SK-N-SH (cell line): Measurements from ENCODE around the gene TCOF1. TPM values are rescaled to one million over a fixed set of nuclear protein-coding genes. Genes with fewer than 3 reads are reported as not detected.

Experiments used
- CTCF ChIA-PET: fragments of 300-600, 350-600 bp; formaldehyde crosslinking; extraction: SDS; loops from one replicate; lab custom pipeline; 2021; lab: Yijun Ruan, JAX
- POLR2A ChIA-PET: fragments of 350-600 bp; sonication (Branson Sonifier 250); formaldehyde crosslinking; extraction: SDS; loops from one replicate; lab custom pipeline; 2020; ENCODE audit warnings: antibody characterized with exemption, inconsistent platforms; lab: Yijun Ruan, JAX
- DNase-seq: peaks from one replicate; pipeline ENCODE4 v3.0.0; 2012
- H2AFZ ChIP-seq: fragments of 200-600 bp; sonication (generic); 2 replicates; pipeline ENCODE4 v1.8.1; 2016; ENCODE audit warnings: antibody characterized with exemption, mild to moderate bottlenecking, low read depth
- H3F3A ChIP-seq: fragments of 200-600 bp; sonication (generic); replicated peaks from 2 replicates; pipeline ENCODE3; 2016; ENCODE audit warnings: antibody characterized with exemption, mild to moderate bottlenecking; ENCODE audit not compliant: insufficient read depth
- H3K27ac ChIP-seq, 2 experiments: fragments of 200-500 bp in 1 of 2; fragments of 200-600 bp in 1 of 2; sonication (Bioruptor generic) in 1 of 2; sonication (generic), shearing (Covaris generic) in 1 of 2; 2 replicates each; pipeline versions ENCODE4 v1.5.1 to v1.6.1; 2014 to 2016; ENCODE audit warnings: low read depth in 2 of 2, inconsistent platforms in 1 of 2, low read length in 1 of 2, mild to moderate bottlenecking in 1 of 2, mixed read lengths in 1 of 2
- H3K27me3 ChIP-seq: fragments of 200-600 bp; sonication (generic), shearing (Covaris generic); 2 replicates; pipeline ENCODE4 v1.6.1; 2016; ENCODE audit warnings: mixed run types; ENCODE audit not compliant: insufficient read depth
- H3K36me3 ChIP-seq, 2 experiments: fragments of 200-500 bp in 1 of 2; fragments of 200-600 bp in 1 of 2; sonication (Bioruptor generic) in 1 of 2; sonication (generic) in 1 of 2; replicated peaks in 1 of 2; 2 replicates each; pipeline versions ENCODE3 to v1.5.1; 2014 to 2016; ENCODE audit warnings: low read length in 1 of 2, mild to moderate bottlenecking in 1 of 2; ENCODE audit not compliant: insufficient read depth in 2 of 2, control insufficient read depth in 1 of 2
- H3K4me1 ChIP-seq, 2 experiments: fragments of 200-500 bp in 1 of 2; fragments of 200-600 bp in 1 of 2; sonication (Bioruptor generic) in 1 of 2; sonication (generic), shearing (Covaris generic) in 1 of 2; 2 replicates each; pipeline versions ENCODE4 v1.5.1 to v1.6.1; 2014 to 2016; ENCODE audit warnings: low read depth in 1 of 2, low read length in 1 of 2, mixed run types in 1 of 2; ENCODE audit not compliant: insufficient read depth in 2 of 2, control insufficient read depth in 1 of 2
- H3K4me2 ChIP-seq: fragments of 200-600 bp; sonication (generic), shearing (Covaris generic); 2 replicates; pipeline ENCODE4 v1.6.1; 2017; ENCODE audit warnings: mixed run types
- H3K4me3 ChIP-seq, 2 experiments: fragments of 200-500 bp in 1 of 2; fragments of 200-600 bp in 1 of 2; sonication (Bioruptor generic) in 1 of 2; sonication (generic), shearing (Covaris generic) in 1 of 2; 2 replicates each; pipeline versions ENCODE4 v1.5.1 to v1.8.1; 2014 to 2016; ENCODE audit warnings: low read depth in 2 of 2, inconsistent platforms in 1 of 2, low read length in 1 of 2, mild to moderate bottlenecking in 1 of 2, mixed read lengths in 1 of 2, moderate library complexity in 1 of 2
- H3K79me2 ChIP-seq: fragments of 200-600 bp; sonication (generic); 2 replicates; pipeline ENCODE4 v1.8.1; 2017; ENCODE audit warnings: mild to moderate bottlenecking; ENCODE audit not compliant: insufficient read depth
- H3K9ac ChIP-seq: fragments of 200-600 bp; sonication (generic); 2 replicates; pipeline ENCODE4 v1.6.1; 2017; ENCODE audit warnings: mixed run types
- H3K9me2 ChIP-seq: fragments of 200-600 bp; sonication (generic); 2 replicates; pipeline ENCODE4 v1.6.1; 2017; ENCODE audit warnings: mixed run types
- H3K9me3 ChIP-seq: fragments of 200-600 bp; sonication (generic); 2 replicates; pipeline ENCODE4 v1.6.1; 2017; ENCODE audit warnings: mixed run types, mild to moderate bottlenecking, moderate library complexity
- H4K20me1 ChIP-seq: fragments of 200-600 bp; sonication (generic); 2 replicates; pipeline ENCODE4 v1.6.1; 2017; ENCODE audit warnings: mild to moderate bottlenecking, mixed run types; ENCODE audit not compliant: insufficient read depth
- CHD2 ChIP-seq: fragments of 150-350 bp; IDR thresholded peaks from 2 replicates; pipeline ENCODE4 v1.6.1; 2018; ENCODE audit warnings: low read length; ENCODE audit not compliant: partially characterized antibody
- FOXJ3 ChIP-seq: sonication (generic); formaldehyde crosslinking; IDR thresholded peaks from 2 replicates; pipeline ENCODE4 v1.5.1; 2020; ENCODE audit warnings: mild to moderate bottlenecking, missing genetic modification reagents
- FOXM1 ChIP-seq: IDR thresholded peaks from 2 replicates; pipeline ENCODE4 v1.4.0; 2012; ENCODE audit warnings: low read depth, mild to moderate bottlenecking
- GABPA ChIP-seq: IDR thresholded peaks from 2 replicates; pipeline ENCODE4 v1.4.0; 2012; ENCODE audit warnings: low read depth, mild to moderate bottlenecking
- NFIC ChIP-seq: IDR thresholded peaks from 2 replicates; pipeline ENCODE4 v1.4.0; 2012; ENCODE audit warnings: borderline replicate concordance
- RAD21 ChIP-seq: IDR thresholded peaks from 2 replicates; pipeline ENCODE4 v1.6.1; 2012; ENCODE audit warnings: mild to moderate bottlenecking, low read length
- RCOR1 ChIP-seq: fragments of 150-350 bp; IDR thresholded peaks from 2 replicates; pipeline ENCODE4 v1.6.1; 2017; ENCODE audit warnings: antibody characterized with exemption, low read length
- SIN3A ChIP-seq: IDR thresholded peaks from 2 replicates; pipeline ENCODE4 v1.6.1; 2012; ENCODE audit warnings: low read depth, mild to moderate bottlenecking, low read length, moderate library complexity, borderline replicate concordance
- WGBS: methylation state at CpG from one replicate; pipeline ENCODE4 v1.1.6; 2017; ENCODE audit warnings: low lambda C conversion rate; 5-methylcytosine and 5-hydroxymethylcytosine counted together
- polyA plus RNA-seq, 3 experiments: library from polyadenylated mRNA; depleted of rRNA; stranded (reverse); fragments of >200 nt; gene quantifications; 2 replicates each; pipeline ENCODE4 v1.2.3, GENCODE V29; 2012
- TF ChIP-seq, protein P1 (sequence below): fragments of 150-350 bp; IDR thresholded peaks from 2 replicates; pipeline ENCODE4 v1.6.1; 2016; ENCODE audit warnings: mild to moderate bottlenecking, low read depth, low read length
- TF ChIP-seq, protein P2 (sequence below): fragments of 200-600 bp; sonication (generic); IDR thresholded peaks from 2 replicates; pipeline ENCODE4 v1.6.1; 2017; ENCODE audit warnings: antibody characterized with exemption, mild to moderate bottlenecking, moderate library complexity
- TF ChIP-seq, protein P3 (sequence below): IDR thresholded peaks from 2 replicates; pipeline ENCODE4 v1.6.1; 2012; ENCODE audit warnings: mild to moderate bottlenecking, low read depth, low read length, moderate library complexity
- TF ChIP-seq, protein P4 (sequence below): IDR thresholded peaks from 2 replicates; pipeline ENCODE4 v1.4.0; 2012; ENCODE audit warnings: low read depth

The TCOF1 gene
- polyA plus RNA-seq, 1 of the 3 experiments (the other 2 are of a cell fraction): 33.0 TPM

DNA sequence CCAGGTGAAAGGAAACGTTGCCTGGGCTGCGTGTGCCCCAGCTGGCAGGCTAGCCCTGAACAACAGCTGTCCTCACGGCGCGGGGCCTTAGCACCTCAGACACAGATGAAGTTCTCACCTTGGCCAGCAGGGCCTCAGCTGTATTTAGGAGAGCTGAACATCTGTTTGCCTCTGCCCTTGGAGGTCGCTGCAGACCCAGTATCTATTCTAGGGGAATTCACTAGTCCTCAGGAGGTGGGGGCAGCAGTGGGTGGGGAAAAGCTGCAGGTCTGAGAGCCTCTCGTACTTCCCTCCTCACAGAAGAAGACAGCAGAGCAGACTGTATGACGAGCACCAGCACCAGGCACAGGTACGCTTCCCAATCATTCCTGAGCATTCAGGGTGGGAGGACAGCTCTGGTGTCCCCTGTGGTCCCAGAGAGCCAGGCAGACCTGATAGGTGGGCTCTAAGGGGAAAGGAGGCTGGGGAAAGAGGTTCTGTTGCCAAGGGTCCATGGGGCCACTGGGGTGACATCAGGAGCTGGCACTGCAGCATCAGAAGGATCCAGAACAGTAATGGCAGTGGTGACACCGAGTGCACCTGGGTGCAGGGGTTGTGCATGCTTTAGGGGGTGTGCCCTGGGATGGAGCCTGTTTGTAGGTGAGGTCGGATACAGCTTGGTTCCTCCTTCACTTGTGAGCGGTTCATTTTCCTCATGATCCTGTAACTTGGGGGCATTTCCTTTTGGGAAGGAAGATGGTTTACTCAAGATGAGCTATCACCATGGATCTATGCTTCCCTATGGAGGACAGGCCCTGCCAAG, 41.4 kb downstream of the TCOF1 start:
- Histone ChIP-seq H3K79me2 (no peaks in the 10 kb centered on the region), H3K36me3 (peaks cover 7 to 73% of the 10 kb centered on the region in 2 experiments), H3F3A (peaks cover 7% of the 10 kb centered on the region), H2AFZ (no peak overlapping the region), H3K27me3 (no peaks in the 10 kb centered on the region), H3K4me2 (no peak overlapping the region)
- CTCF ChIA-PET: interaction anchor here (1.1 to 1.9 kb wide), 5 partner anchors 18 to 112 kb away, joined by 3 to 5 read pairs (median 5); no protein-coding TSS in a partner anchor
- no peak for TF ChIP-seq RAD21
- TF ChIP-seq, protein P1, sequence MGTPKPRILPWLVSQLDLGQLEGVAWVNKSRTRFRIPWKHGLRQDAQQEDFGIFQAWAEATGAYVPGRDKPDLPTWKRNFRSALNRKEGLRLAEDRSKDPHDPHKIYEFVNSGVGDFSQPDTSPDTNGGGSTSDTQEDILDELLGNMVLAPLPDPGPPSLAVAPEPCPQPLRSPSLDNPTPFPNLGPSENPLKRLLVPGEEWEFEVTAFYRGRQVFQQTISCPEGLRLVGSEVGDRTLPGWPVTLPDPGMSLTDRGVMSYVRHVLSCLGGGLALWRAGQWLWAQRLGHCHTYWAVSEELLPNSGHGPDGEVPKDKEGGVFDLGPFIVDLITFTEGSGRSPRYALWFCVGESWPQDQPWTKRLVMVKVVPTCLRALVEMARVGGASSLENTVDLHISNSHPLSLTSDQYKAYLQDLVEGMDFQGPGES: no peak
- TF ChIP-seq, protein P2, sequence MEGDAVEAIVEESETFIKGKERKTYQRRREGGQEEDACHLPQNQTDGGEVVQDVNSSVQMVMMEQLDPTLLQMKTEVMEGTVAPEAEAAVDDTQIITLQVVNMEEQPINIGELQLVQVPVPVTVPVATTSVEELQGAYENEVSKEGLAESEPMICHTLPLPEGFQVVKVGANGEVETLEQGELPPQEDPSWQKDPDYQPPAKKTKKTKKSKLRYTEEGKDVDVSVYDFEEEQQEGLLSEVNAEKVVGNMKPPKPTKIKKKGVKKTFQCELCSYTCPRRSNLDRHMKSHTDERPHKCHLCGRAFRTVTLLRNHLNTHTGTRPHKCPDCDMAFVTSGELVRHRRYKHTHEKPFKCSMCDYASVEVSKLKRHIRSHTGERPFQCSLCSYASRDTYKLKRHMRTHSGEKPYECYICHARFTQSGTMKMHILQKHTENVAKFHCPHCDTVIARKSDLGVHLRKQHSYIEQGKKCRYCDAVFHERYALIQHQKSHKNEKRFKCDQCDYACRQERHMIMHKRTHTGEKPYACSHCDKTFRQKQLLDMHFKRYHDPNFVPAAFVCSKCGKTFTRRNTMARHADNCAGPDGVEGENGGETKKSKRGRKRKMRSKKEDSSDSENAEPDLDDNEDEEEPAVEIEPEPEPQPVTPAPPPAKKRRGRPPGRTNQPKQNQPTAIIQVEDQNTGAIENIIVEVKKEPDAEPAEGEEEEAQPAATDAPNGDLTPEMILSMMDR: peak; percentile 19; the same call in 1 of the 2 replicates
- TF ChIP-seq, all 33 proteins: peak for 1
- no peak overlapping the region for H3K9ac ChIP-seq
- H4K20me1 ChIP-seq: no peaks in the 10 kb centered on the region
- H3K27ac ChIP-seq: no peak overlapping the region
- H3K9me3 ChIP-seq: no peaks in the 10 kb centered on the region
- H3K9me2 ChIP-seq: no peaks in the 10 kb centered on the region
- WGBS: 86% methylated on average over 9 of the region's 12 CpGs
- no peak overlapping the region for H3K4me3 ChIP-seq
- no peak for DNase-seq
- peaks cover 0 to 4% of the 10 kb centered on the region in 2 experiments; a peak in 1 of 4 replicates for H3K4me1 ChIP-seq
- POLR2A ChIA-PET: no interaction called here

DNA sequence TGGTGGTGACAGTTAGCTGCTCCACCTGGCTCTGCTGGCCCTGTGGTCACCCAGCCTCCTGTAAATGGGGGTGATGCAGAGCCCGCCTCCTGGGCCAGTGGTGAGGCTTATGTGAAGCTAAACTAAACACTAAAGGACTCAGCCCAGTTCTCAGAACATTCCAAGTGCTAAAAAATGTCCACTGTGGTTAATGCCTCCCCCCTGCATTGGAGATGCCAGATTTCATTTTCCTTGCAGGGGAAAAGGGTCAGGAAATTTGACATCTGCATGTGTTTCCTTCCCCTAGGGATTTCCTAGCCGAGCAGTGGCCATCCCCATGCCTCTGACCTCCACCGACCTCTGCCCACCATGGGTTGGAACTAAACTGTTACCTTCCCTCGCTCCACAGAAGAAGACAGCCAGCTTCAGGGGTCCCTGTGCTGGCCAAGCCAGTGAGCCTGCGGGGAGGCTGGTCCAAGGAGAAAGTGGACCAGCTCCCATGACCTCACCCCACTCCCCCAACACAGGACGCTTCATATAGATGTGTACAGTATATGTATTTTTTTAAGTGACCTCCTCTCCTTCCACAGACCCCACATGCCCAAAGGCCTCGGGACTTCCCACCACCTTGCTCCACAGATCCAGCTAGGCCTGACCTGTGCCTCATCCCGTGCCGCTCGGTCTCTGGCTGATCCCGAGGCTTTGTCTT, 42.2 kb downstream of the TCOF1 start:
- Histone ChIP-seq H3K27ac (no peak overlapping the region; a peak in 1 of 4 replicates), H3F3A (peaks cover 7% of the 10 kb centered on the region), H3K4me2 (no peak overlapping the region), H3K27me3 (no peaks in the 10 kb centered on the region), H3K4me1 (peaks cover 0 to 4% of the 10 kb centered on the region in 2 experiments; a peak in 1 of 4 replicates), H2AFZ (no peak overlapping the region), H3K9me3 (no peaks in the 10 kb centered on the region), H3K36me3 (peaks cover 7 to 68% of the 10 kb centered on the region in 2 experiments), H3K4me3 (no peak overlapping the region), H3K9ac (no peak overlapping the region), H4K20me1 (no peaks in the 10 kb centered on the region), H3K9me2 (no peaks in the 10 kb centered on the region), H3K79me2 (no peaks in the 10 kb centered on the region)
- ChIA-PET CTCF (interaction anchor here (1.1 to 1.9 kb wide), 4 partner anchors 8 to 40 kb away, joined by 4 to 5 read pairs (median 4); no protein-coding TSS in a partner anchor), POLR2A (no interaction called here)
- 93% methylated on average over 10 of the region's 11 CpGs for WGBS
- DNase-seq: no peak
- no peak for TF ChIP-seq RCOR1
- TF ChIP-seq, protein P3, sequence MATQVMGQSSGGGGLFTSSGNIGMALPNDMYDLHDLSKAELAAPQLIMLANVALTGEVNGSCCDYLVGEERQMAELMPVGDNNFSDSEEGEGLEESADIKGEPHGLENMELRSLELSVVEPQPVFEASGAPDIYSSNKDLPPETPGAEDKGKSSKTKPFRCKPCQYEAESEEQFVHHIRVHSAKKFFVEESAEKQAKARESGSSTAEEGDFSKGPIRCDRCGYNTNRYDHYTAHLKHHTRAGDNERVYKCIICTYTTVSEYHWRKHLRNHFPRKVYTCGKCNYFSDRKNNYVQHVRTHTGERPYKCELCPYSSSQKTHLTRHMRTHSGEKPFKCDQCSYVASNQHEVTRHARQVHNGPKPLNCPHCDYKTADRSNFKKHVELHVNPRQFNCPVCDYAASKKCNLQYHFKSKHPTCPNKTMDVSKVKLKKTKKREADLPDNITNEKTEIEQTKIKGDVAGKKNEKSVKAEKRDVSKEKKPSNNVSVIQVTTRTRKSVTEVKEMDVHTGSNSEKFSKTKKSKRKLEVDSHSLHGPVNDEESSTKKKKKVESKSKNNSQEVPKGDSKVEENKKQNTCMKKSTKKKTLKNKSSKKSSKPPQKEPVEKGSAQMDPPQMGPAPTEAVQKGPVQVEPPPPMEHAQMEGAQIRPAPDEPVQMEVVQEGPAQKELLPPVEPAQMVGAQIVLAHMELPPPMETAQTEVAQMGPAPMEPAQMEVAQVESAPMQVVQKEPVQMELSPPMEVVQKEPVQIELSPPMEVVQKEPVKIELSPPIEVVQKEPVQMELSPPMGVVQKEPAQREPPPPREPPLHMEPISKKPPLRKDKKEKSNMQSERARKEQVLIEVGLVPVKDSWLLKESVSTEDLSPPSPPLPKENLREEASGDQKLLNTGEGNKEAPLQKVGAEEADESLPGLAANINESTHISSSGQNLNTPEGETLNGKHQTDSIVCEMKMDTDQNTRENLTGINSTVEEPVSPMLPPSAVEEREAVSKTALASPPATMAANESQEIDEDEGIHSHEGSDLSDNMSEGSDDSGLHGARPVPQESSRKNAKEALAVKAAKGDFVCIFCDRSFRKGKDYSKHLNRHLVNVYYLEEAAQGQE: no peak
- TF ChIP-seq SIN3A: no peak
- TF ChIP-seq NFIC: no peak
- TF ChIP-seq FOXM1: no peak
- TF ChIP-seq CHD2: no peak
- TF ChIP-seq, protein P4, sequence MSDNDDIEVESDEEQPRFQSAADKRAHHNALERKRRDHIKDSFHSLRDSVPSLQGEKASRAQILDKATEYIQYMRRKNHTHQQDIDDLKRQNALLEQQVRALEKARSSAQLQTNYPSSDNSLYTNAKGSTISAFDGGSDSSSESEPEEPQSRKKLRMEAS: no peak
- TF ChIP-seq FOXJ3 (CRISPR knock-in tag): no peak
- no peak for TF ChIP-seq GABPA
